Tibial nerve (tissue), 3 donors: ENCODE data around the gene IL1R2.

Source experiments
- CTCF ChIP-seq, 5 experiments: fragments of 200-600 bp in 3 of 5; fragments of 450-650 bp in 2 of 5; sonication (generic) in 3 of 5; IDR thresholded peaks; one replicate each; pipeline ENCODE4 v1.5.1; 2016 to 2019; ENCODE audit warnings: antibody characterized with exemption in 5 of 5, mild to moderate bottlenecking in 3 of 5, moderate library complexity in 2 of 5
- POLR2A ChIP-seq, 2 donors: fragments of 450-650 bp; IDR thresholded peaks; one replicate each; pipeline ENCODE4 v1.6.1; 2017; ENCODE audit warnings: antibody characterized with exemption in 2 of 2, mild to moderate bottlenecking in 2 of 2, moderate library complexity in 2 of 2

GRCh38 chr2:101989740-101990460, 1.9 kb upstream of the IL1R2 start:
- no peak for TF ChIP-seq CTCF (IDR thresholded peaks at IDR 0.05)
- TF ChIP-seq POLR2A (IDR thresholded peaks at IDR 0.05), result no peak
